ENCODE data around the gene CHAT.

The CHAT gene

GRCh38 chr10:49610458-49611165, 3.2 kb upstream of the CHAT start:
- no peak for DNase-seq (ENCODE audit: low spot score)
- Histone ChIP-seq H2AFZ (ENCODE audit: low read length) (peak overlapping the region; percentile 90), H3K18ac (ENCODE audit: low read length) (peak overlapping the region; percentile 91), H2BK5ac (ENCODE audit: low read length) (peak overlapping the region; percentile 71), H4K91ac (ENCODE audit: low read depth, low read length, poor library complexity) (no peak overlapping the region), H4K8ac (ENCODE audit: low read depth, low read length) (no peak overlapping the region), H3K4me1 (ENCODE audit: control insufficient read depth in 2 of 2, insufficient read depth in 1 of 2, low read depth in 1 of 2, low read length in 2 of 2) (peaks cover 4 to 25% of the 10 kb centered on the region in 2 donors), H3K4ac (ENCODE audit: low read length) (no peak overlapping the region), H2AK5ac (ENCODE audit: low read depth, low read length) (peak overlapping the region; percentile 31), H3K79me1 (ENCODE audit: low read depth, low read length) (peaks cover 6% of the 10 kb centered on the region), H3K14ac (ENCODE audit: low read length) (peak overlapping the region; percentile 47), H2BK120ac (ENCODE audit: low read depth, low read length) (no peak overlapping the region), H2BK12ac (ENCODE audit: low read length) (peak overlapping the region; percentile 63), H3K27ac (replicated peaks; ENCODE audit: low read length) (no peak overlapping the region), H3K23ac (ENCODE audit: low read depth, low read length, poor library complexity) (peak overlapping the region; percentile 92), H3K36me3 (replicated peaks in 1 of 2; ENCODE audit: control insufficient read depth in 2 of 2, insufficient read depth in 2 of 2, low read length in 2 of 2) (no peaks in the 10 kb centered on the region), H3K4me2 (ENCODE audit: insufficient read depth, low read length, poor library complexity, severe bottlenecking) (peak overlapping the region; percentile 80), H3K4me3 (ENCODE audit: low read length in 2 of 2) (peak overlapping the region; percentile 33 to 68), H2BK15ac (ENCODE audit: low read length) (no peak overlapping the region), H3K9ac (ENCODE audit: low read depth, low read length, poor library complexity) (peak overlapping the region; percentile 80), H3K27me3 (ENCODE audit: control insufficient read depth in 3 of 3, insufficient read depth in 3 of 3, low read depth in 1 of 3, low read length in 3 of 3) (peaks cover 47 to 92% (median 88%) of the 10 kb centered on the region in 3 experiments), H3K9me3 (replicated peaks in 1 of 2; ENCODE audit: control insufficient read depth in 2 of 2, insufficient read depth in 1 of 2, low read depth in 1 of 2, low read length in 2 of 2) (peaks cover 6 to 7% of the 10 kb centered on the region in 2 donors)
- WGBS, 2 donors (ENCODE audit: extremely low coverage in 2 of 2, insufficient read length in 2 of 2, insufficient replicate concordance in 1 of 2): no CpG with 5 or more reads among the region's 72 CpGs

DNA sequence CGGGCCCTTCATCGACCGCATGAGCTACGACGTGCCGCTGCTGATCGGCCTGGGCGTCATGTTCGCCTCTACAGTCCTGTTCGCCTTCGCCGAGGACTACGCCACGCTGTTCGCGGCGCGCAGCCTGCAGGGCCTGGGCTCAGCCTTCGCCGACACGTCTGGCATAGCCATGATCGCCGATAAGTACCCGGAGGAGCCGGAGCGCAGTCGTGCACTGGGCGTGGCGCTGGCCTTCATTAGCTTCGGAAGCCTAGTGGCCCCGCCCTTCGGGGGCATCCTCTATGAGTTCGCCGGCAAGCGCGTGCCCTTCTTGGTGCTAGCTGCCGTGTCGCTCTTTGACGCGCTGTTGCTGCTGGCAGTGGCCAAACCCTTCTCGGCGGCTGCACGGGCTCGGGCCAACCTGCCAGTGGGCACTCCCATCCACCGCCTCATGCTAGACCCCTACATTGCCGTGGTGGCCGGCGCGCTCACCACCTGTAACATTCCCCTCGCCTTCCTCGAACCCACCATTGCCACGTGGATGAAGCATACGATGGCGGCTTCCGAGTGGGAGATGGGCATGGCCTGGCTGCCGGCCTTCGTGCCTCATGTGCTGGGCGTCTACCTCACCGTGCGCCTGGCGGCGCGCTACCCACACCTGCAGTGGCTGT, 2.5 kb upstream of the CHAT start:
- Histone ChIP-seq H2AK5ac (ENCODE audit: low read depth, low read length) (peak overlapping the region; percentile 31), H2BK120ac (ENCODE audit: low read depth, low read length) (no peak overlapping the region), H3K4ac (ENCODE audit: low read length) (no peak overlapping the region), H2AFZ (ENCODE audit: low read length) (peak overlapping the region; percentile 43), H3K9me3 (replicated peaks in 1 of 2; ENCODE audit: control insufficient read depth in 2 of 2, insufficient read depth in 1 of 2, low read depth in 1 of 2, low read length in 2 of 2) (peaks cover 6 to 7% of the 10 kb centered on the region in 2 donors), H4K91ac (ENCODE audit: low read depth, low read length, poor library complexity) (no peak overlapping the region), H2BK5ac (ENCODE audit: low read length) (peak overlapping the region; percentile 71), H3K36me3 (replicated peaks in 1 of 2; ENCODE audit: control insufficient read depth in 2 of 2, insufficient read depth in 2 of 2, low read length in 2 of 2) (no peaks in the 10 kb centered on the region), H4K8ac (ENCODE audit: low read depth, low read length) (no peak overlapping the region), H3K4me1 (ENCODE audit: control insufficient read depth in 2 of 2, insufficient read depth in 1 of 2, low read depth in 1 of 2, low read length in 2 of 2) (peaks cover 4 to 25% of the 10 kb centered on the region in 2 donors), H3K27me3 (ENCODE audit: control insufficient read depth in 3 of 3, insufficient read depth in 3 of 3, low read depth in 1 of 3, low read length in 3 of 3) (peaks cover 47 to 96% (median 95%) of the 10 kb centered on the region in 3 experiments), H2BK15ac (ENCODE audit: low read length) (peak overlapping the region; percentile 69), H3K4me3 (ENCODE audit: low read length in 2 of 2) (peak overlapping the region in 1 of 2 donors; percentile 2), H3K23ac (ENCODE audit: low read depth, low read length, poor library complexity) (peak overlapping the region; percentile 99), H3K4me2 (ENCODE audit: insufficient read depth, low read length, poor library complexity, severe bottlenecking) (peak overlapping the region; percentile 24), H3K27ac (replicated peaks; ENCODE audit: low read length) (no peak overlapping the region), H3K18ac (ENCODE audit: low read length) (peak overlapping the region; percentile 91), H3K79me1 (ENCODE audit: low read depth, low read length) (peaks cover 6% of the 10 kb centered on the region), H3K9ac (ENCODE audit: low read depth, low read length, poor library complexity) (peak overlapping the region; percentile 80), H2BK12ac (ENCODE audit: low read length) (peak overlapping the region; percentile 63), H3K14ac (ENCODE audit: low read length) (peak overlapping the region; percentile 47)
- no CpG with 5 or more reads among the region's 63 CpGs for WGBS, 2 donors (ENCODE audit: extremely low coverage in 2 of 2, insufficient read length in 2 of 2, insufficient replicate concordance in 1 of 2)
- no peak for DNase-seq (ENCODE audit: low spot score)

- H3K4me1 ChIP-seq (ENCODE audit: control insufficient read depth in 2 of 2, insufficient read depth in 1 of 2, low read depth in 1 of 2, low read length in 2 of 2): peaks cover 4 to 25% of the 10 kb centered on the region in 2 donors
- no peak for DNase-seq (ENCODE audit: low spot score)
- H3K14ac ChIP-seq (ENCODE audit: low read length): peak overlapping the region; percentile 31
- H3K4me2 ChIP-seq (ENCODE audit: insufficient read depth, low read length, poor library complexity, severe bottlenecking): no peak overlapping the region
- H3K4me3 ChIP-seq (ENCODE audit: low read length in 2 of 2): peak overlapping the region in 1 of 2 donors; percentile 25
- H2BK120ac ChIP-seq (ENCODE audit: low read depth, low read length): no peak overlapping the region
- peak overlapping the region; percentile 67 for H2BK12ac ChIP-seq (ENCODE audit: low read length)
- H2AFZ ChIP-seq (ENCODE audit: low read length): peak overlapping the region; percentile 29
- H4K8ac ChIP-seq (ENCODE audit: low read depth, low read length): no peak overlapping the region
- no peak overlapping the region for H2BK5ac ChIP-seq (ENCODE audit: low read length)
- peaks cover 47 to 98% (median 94%) of the 10 kb centered on the region in 3 experiments for H3K27me3 ChIP-seq (ENCODE audit: control insufficient read depth in 3 of 3, insufficient read depth in 3 of 3, low read depth in 1 of 3, low read length in 3 of 3)
- H3K23ac ChIP-seq (ENCODE audit: low read depth, low read length, poor library complexity): peak overlapping the region; percentile 99
- H3K9ac ChIP-seq (ENCODE audit: low read depth, low read length, poor library complexity): peak overlapping the region; percentile 39
- peaks cover 6 to 7% of the 10 kb centered on the region in 2 donors for H3K9me3 ChIP-seq (replicated peaks in 1 of 2; ENCODE audit: control insufficient read depth in 2 of 2, insufficient read depth in 1 of 2, low read depth in 1 of 2, low read length in 2 of 2)
- no peak overlapping the region for H3K4ac ChIP-seq (ENCODE audit: low read length)
- H3K27ac ChIP-seq (replicated peaks; ENCODE audit: low read length): no peak overlapping the region
- peak overlapping the region; percentile 67 for H3K18ac ChIP-seq (ENCODE audit: low read length)
- peak overlapping the region; percentile 57 for H2AK5ac ChIP-seq (ENCODE audit: low read depth, low read length)
- H2BK15ac ChIP-seq (ENCODE audit: low read length): peak overlapping the region; percentile 69
- no peaks in the 10 kb centered on the region for H3K36me3 ChIP-seq (replicated peaks in 1 of 2; ENCODE audit: control insufficient read depth in 2 of 2, insufficient read depth in 2 of 2, low read length in 2 of 2)
- no peak overlapping the region for H4K91ac ChIP-seq (ENCODE audit: low read depth, low read length, poor library complexity)
- WGBS, 2 donors (ENCODE audit: extremely low coverage in 2 of 2, insufficient read length in 2 of 2, insufficient replicate concordance in 1 of 2): no CpG with 5 or more reads among the region's 53 CpGs
- peaks cover 6% of the 10 kb centered on the region for H3K79me1 ChIP-seq (ENCODE audit: low read depth, low read length)
Observed at GRCh38 chr10:49611816-49612512, 1.9 kb upstream of the CHAT start.
